Measurements from ENCODE around the gene AHNAK. TPM values are rescaled to one million over a fixed set of nuclear protein-coding genes. Genes with fewer than 3 reads are reported as not detected.

AHNAK gene
- total RNA-seq, 1 experiment from 2014 or later: 184 TPM

DNA sequence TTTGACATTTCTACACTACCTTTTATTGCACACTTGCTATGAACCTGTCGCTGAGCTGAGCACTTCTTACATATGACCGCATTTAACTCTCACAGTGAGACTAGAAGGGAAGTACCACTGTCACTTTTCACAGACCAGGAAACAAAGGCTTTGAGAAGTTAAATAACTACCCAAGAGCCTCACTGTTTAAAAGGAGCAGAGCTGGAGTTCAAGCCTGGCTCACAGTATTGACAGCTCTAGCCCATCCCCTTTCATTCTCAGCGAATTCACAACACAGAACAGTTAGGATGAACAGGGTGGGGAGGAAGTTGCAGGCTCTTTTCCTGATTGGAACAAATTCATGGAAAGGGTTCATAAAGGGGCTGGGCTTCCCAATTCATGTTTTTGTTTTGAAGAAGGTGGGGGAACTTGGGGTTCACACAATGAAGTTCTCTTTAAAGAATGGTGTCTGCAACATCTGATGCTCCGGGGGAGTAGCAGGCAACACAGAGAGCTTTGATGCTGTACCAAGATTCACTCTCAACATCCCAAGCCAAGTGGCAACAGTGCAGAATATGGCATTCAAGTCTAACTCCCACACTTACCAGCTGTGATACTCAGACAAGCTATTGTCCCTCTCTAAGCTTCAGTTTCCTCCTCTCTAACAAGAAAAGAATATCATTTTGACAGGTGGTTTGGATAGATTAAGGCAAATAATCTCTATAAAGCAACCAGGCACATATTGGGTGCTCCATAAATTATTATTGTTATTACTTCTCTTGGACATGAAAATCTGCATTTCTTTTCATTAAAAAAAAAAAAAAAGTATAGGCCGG lies 110.6 kb downstream of the AHNAK start:
- DNase-seq (ENCODE audit: low read depth): no peak

DNA sequence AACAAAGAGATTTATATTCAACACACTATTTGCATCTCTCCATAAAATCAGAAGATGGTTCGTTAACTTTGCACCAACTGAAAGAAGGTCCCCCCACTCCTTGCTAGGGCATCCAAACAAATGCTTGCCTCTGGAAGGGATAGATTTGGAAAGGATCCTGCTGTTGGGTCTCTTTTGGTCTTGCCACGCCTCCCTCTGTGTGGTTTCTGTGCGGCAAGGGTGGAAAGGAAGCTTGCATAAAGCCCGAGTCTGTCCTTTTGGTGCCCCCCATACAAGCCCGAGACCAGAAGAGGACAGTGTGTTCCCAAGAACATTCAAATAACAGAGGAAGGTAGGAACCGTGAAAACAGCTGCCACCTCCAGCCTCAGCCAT lies 112.7 kb downstream of the AHNAK start:
- DNase-seq (ENCODE audit: low read depth): no peak

DNA sequence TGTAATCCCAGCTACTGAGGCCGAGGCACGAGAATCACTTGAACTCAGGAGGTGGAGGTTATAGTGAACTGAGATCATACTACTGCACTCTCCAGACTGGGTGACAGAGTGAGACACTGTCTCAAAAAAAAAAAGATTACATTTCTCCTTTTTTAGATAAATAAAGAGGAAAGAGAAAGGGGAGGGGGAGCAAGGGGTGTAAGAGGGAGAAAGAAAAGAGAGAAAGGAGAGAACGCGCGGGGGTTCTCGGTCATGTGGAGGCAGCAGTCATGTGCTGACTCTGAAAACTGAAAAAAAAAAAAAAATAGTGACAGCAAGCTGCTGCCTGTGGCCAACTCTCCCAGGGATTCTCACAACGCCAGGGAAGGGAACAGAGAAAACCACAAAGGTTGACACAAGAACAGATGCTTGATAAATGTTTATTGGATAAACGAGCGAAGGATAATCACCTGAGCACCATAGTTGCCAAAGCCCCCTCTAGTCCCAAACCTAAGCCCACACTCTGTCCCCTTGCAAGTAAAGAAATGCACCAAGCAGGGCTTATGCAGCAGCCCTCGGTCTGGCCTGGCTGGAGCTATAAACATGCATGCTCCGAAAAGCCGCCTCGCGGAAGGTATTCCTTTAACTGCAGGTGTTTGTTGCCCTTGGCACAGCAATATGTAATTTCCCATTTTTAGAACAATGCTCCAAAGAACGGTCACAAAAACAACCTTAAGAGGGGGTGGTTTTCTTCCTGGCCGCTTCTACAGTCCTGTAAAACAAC lies 113.3 kb downstream of the AHNAK start:
- no peak for DNase-seq (ENCODE audit: low read depth)

DNA sequence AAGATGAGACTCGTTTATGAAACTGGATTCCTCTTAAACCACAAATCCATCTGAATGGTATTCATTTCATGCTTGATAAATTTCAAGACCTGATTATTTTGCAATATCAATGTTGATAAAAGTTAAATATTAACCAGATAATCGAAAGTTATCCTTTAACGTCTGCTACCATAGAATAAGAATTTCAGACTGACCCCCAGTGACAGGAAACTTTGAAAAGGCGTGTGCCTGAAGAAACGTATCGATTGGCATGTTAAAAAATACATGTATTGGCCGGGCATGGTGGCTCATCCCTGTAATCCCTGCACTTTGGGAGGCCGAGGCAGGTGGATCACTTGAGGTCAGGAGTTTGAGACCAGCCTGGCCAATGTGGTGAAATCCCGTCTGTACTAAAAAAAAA lies 113.9 kb downstream of the AHNAK start:
- no peak for DNase-seq (ENCODE audit: low read depth)

DNA sequence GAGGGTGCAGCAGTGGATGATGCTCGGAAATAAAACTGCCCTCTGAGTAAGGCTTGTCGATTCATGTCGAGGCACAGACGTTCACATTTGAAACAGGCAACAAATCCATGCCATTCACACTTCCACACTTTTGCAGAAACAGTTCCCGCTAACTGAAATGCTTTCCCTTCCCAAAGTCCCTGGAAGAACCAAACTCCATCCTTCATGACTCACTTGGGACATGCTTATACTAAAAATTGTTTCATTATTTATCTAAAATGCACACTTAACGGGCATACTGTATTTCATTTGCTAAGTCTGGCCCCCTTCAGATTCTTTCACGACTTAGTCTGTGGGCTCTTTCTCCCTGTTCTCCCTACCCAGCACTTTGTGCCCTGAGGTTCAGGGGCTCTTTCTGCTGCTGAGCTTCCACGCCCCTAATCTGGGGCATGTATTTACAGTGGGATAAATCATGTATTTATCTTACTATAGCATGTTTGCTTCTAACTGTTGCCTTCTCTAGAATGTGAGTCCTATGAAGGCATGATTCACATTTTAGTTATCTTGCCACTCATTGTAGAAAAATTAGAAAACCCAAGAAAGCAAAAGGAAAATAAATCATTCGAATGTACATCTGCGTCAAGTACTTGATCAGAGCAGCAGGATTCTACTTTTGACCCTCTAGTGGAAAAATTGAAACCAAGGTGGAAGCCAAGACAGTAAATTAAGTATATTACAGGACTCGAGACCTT lies 115.3 kb downstream of the AHNAK start:
- DNase-seq (ENCODE audit: low read depth): peak; percentile 34

DNA sequence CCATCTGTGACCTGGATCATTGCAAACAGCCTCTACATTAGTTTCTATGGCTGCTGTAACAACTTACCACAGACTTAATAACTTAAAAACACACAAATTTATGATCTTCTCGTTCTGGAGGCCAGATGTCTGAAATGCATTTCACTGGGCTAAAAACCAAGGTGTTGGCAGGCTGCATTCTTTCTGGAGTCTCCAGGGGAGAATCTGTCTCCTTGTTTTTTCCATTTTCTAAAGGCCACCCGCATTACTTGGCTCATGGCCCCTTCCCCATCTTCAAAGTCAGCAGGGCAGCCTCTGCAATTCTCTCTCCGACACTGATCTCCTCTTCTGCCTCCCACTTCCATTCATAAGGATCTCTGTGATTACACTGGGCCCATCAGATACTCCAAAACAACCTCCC lies 116.2 kb downstream of the AHNAK start:
- no peak for DNase-seq (ENCODE audit: low read depth)

DNA sequence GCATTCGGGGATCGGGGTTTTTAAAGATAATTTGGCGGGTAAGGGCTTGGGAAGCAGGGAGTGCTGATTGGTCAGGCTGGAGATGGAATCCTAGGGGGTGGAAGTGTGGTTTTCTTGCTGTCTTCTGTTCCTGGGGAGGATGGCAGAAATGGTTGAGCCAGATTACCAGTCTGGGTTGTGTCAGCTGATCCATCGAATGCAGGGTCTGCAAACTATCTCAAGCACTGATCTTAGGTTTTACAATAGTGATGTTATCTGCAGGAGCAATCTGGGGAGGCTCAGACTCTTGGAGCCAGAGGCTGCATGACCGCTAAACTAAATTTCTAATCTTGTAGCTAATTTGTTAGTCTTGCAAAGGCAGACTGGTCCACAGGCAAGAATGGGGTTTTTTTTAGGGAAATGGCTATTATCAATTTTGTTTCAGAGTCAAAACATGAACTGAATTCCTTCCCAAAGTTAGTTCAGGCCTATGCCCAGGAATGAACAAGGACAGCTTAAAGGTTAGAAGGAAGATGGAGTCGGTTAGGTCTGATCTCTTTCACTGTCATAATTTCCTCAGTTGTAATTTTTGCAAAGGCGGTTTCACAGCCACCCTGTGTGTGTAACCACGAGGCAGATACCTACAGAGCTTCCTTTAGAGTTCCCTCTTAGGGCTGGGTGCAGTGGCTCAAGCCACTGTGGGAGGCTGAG lies 117.6 kb downstream of the AHNAK start:
- DNase-seq (ENCODE audit: low read depth): no peak

DNA sequence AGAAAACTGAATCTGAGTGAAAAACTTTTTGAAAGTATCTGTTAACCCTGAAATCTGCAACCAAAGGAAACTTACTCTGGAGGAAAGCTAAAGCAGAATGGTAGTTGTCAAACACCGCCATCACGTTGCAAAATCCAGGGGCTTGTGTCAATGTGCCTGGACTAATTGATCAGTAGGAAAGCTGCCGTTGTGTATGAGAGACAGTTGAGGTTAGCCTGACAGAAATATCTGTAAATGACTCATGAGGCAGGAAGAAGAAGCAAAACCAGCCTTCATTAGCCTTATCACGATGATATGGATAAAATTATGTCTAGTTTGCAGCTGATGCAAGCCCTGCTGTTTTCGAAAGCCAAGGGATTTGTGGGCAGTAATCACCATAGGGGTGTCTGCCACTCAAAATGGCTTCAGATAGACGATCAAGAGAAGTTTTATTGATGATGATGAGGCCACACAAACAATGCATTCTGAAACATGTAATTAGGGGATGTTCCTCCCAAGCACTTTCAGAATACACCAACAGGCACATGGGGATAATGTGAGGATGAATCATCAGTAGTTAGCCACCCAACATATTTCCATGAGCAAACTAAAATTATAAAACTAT lies 118.9 kb downstream of the AHNAK start:
- DNase-seq (ENCODE audit: low read depth): peak; percentile 55

DNA sequence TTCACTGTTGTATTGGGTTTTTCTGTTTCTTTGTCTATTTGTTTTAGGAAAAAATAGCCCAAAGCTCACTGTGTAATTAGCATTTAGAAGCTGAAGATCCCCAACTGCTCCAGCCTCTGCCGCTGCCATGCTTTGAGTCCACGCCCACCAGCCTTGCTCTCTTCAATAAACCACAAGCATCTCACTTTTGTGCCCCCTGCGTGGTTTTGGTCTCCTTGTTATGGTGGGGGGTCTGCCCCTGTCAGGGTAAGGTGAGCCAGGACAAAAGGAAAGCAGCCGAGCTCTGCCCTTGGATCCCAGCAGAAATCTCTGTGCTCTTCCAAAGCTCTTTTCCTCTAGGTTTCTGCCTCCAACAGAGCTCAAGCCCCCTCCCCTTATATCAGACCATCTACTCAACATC lies 123.6 kb downstream of the AHNAK start:
- no peak for DNase-seq (ENCODE audit: low read depth)

DNA sequence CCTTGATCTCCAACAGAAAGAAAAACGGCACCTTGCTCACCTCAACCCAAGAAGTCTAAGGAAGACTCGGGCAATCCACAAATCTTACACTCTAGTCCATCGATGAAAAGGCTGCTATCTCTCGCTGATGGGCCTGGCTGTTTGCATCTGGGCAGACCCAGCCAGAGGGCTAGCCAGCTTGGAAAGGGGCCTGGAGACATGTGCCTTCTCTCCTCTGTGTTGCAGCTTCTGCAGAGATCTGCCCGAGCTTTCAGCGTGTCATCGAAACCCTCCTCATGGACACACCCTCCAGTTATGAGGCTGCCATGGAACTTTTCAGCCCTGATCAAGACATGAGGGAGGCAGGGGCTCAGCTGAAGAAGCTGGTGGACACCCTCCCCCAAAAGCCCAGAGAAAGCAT lies 124.6 kb downstream of the AHNAK start:
- no peak for DNase-seq (ENCODE audit: low read depth)

DNA sequence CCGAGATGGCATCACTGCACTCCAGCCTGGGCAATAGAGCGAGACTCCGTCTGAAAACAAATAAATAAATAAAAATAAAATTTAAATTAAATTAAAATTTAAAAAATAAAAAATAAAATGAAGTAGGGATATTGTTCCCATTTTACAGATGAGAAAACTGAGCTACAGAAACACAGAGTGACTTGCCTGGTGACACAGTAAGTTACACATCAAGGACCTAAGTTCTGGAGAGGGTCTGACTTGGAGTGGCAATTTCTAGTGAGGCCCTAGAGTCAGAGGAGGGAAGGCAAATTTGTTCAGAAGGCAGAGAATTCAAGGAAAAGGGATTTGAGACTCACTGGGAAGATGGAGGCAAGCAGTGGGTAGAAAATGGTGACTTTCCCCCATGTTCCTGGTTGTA lies 125.7 kb downstream of the AHNAK start:
- DNase-seq (ENCODE audit: low read depth): no peak

DNA sequence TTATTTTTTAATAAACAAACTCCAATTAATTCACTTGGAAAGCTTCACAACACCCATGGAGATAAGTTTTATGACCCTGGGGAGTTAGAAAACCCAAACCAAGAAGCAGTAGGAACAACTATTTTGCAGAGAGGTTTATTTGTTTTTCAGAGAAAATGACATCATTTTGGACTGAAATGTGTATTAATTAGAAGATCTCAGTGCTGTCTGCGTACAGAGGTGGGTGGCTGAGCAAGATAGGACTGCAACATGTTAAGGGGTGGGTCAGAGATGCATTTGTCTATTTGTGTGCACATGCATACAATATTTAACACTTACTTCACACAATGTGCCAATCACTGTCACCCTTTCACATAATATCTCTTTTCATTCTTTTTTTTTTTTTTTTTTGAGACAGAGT lies 126.7 kb downstream of the AHNAK start:
- DNase-seq (ENCODE audit: low read depth): no peak

DNA sequence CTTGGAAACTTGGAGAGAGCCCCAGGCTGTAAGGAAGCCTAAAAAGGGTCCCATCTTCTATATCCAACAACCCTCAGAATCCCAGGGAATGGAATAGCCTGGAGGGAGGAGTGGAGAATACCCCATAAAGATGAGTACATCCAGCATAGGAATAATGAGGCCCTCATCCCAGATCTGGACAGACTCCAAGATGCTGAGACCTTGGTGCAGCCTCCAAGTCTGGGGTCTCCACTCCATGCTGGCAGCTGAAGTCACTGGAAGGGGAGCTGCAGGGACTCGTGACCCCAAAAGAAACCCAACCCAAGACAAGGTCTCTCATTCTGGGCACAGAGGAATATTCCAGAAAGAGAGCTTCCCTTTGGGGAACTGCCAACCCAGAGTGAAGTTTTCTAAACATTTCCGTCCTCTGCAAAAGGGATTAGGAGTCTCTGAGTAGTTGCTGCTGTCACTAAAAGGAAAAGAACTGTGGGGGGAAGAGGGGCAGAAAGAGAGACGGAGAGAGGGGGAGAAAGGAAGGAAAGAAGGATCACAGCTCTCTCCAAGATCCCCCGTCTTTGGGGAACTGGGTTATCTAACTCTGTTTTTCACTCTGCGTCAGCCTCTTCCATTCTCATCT lies 127.2 kb downstream of the AHNAK start:
- no peak for DNase-seq (ENCODE audit: low read depth)

DNA sequence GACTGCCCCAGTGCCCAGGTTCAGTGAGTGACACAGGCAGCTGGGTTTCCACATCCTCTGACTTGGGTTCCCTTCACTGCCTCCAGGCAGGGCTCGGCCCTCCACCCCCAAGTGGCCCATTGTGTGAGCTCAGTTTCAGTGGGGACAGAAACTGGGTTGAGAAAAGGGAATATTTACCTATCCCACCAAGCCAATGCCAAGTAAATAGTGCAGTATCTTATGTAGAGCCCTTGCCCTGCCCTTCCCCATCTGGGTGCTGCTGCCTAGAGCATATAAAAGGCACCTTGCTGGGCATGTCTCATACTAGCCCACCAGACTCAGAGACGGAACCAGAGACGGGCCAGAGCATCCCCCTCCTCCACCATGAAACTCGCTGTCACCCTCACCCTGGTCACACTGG lies 127.9 kb downstream of the AHNAK start, which contains the start of gene SCGB1A1:
TSS of gene SCGB1A1 (plus strand) at position 301 of the 400 bp plus-strand sequence. CDS start at position 364, 63 bp downstream.
- DNase-seq (ENCODE audit: low read depth): no peak

DNA sequence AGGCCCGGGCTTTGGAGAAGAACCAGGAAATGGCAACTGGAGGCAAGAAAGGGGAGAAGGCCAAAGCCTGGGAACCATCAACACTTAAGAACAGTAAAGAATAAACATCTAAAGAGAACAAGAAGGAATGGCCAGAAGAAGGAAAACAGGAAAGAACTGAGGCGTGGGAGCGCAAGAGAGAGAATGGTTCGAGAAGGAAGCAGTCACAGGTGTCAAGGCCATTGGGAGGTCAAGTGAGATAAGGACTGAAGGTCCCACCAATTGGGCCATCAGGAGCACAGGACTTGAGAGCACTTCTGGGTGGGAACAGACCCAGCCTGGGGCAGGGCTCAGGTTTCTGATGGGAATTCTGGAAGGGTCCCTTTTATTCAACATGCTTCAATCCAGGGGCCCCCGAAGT lies 128.5 kb downstream of the AHNAK start:
- no peak for DNase-seq (ENCODE audit: low read depth)

DNA sequence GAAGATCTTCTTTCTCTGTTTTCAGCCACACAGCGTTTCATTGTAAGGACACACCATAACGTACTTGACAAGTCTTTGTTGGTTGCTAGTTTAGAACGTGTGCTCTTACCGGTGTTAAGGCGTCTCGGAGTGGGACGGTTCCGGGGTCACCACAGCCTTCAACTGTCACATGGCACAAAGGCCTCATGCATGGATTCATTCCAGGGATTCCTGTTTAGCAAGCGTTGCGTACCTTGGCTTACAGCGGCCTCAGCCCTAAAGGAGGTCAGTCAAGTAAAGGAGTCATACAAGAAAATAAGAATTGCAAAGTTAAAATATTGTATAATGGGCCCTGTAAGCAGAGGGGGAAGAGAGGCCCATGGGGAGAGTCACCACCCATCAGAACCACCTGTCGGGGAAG lies 130.0 kb downstream of the AHNAK start:
- DNase-seq (ENCODE audit: low read depth): no peak

DNA sequence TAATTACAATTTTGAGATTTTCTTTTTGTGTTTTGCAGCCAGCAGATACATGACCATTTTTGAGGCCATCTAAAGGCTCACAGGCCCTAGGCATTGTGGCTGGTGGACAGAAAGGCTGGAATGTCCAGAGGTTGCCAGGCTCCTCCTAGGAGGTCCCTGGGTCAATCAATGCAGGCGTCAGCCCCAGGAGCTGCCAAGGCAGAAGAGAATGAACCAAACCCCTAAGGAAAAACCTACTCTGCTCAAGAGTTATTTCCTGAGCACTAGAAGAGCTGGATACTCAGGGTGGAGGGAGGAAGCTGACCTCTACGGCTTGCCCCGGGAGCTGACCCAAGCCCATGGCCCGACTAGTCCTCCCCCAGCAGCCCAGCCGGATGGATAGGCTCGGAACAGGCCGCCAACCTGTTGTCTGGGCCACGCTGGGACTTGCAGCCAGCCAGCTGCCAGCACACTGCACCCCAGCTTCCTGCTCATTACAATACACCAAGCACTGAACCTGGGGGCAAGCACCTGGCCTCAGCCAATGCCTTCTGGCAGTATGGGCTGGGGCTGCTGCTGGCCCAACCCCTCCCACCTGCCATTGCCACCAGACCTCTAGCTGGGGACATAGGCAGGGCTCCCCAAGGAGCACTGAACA lies 133.4 kb downstream of the AHNAK start:
- DNase-seq (ENCODE audit: low read depth): no peak

DNA sequence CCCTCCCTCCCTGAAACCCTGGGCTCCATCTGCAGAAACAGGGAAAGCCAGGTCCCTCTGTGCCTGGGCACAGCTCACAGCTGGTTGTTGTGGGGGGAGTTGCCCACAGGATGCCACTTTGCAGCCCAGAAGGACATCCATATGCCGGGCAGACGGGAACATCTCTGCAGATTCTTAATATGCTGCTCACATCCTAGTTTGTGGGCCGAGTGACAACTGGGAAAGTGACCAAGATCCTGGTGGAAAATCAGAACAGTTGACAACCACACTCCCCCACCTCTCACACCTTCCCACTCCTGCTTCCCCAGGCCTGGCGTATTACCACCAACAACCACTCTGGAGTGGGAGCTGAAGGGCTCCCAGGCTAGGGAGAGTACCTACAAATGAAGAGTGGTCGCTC lies 135.1 kb downstream of the AHNAK start:
- no peak for DNase-seq (ENCODE audit: low read depth)

DNA sequence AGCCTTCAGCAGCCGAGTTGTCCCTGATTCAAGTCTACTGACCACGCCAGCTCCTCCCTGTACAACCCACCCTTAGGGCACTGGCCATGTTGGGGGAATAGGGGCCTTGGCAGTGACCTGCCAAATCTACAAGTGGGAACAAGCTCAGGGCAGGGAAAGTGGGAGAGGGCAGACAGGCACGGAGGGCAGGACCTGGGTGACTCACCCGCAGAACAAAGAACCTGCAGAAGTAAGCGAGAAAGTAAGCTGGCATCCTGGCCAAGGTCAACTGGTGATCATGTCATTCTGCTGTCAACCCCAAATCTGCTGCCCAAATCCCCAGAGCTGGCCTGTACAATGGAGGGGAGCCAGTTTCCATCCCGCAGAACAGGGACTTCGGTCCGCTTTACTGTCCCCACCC lies 135.6 kb downstream of the AHNAK start:
- no peak for DNase-seq (ENCODE audit: low read depth)

DNA sequence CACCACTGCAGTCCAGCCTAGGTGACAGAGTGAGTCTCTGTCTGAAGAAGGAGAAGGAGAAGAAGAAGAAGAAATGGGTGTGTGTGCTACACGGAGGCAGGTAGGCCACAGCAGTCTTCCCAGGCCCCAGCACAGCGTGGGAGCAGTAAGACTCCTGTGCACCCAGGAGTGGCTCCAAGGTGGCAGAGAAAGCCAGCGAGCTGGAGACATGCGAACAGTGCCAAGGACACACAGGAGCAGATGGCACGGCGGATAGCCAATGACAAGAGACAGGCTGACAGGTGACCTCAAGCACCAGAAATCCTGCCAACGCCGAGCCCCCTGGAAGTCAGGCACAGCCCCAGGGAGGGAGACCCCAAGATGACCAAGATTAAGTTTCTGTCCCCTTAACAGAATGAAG lies 136.8 kb downstream of the AHNAK start:
- DNase-seq (ENCODE audit: low read depth): no peak

DNA sequence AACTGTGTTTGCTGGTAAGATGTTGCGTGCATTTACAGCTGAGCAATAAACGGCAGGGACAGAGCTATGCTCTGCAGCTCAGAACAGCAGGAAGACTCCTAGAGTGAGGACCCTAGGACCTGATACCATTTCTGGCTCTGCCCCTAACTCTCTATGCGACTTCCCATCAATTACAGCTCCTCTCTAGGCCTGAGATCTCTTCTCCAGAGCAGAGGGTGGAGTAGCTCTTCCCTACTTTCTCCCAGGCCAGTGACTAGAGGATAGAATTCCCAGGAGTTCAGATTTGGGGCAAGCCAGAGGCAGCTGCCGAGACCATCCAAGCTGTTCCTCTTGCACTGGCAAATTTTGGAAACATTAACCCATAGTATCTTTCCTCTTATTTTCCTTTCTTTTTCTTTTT lies 140.6 kb downstream of the AHNAK start:
- no peak for DNase-seq (ENCODE audit: low read depth)
